CD4-positive, alpha-beta T cell treated with Interleukin-15 for 4 hours (primary cell): ENCODE results near the gene SLC25A48.

ENCODE experiments used
- DNase-seq: peaks from one replicate; pipeline ENCODE4 v3.0.0-alpha.2; 2020; ENCODE audit warnings: low spot score

The SLC25A48 gene

GRCh38 chr5:135859641-135860040, 25.2 kb downstream of the SLC25A48 start:
- DNase-seq: no peak

GRCh38 chr5:135861641-135862040, 27.2 kb downstream of the SLC25A48 start:
- DNase-seq: no peak

GRCh38 chr5:135862086-135862485, 27.6 kb downstream of the SLC25A48 start:
- DNase-seq: no peak

- no peak for DNase-seq
Measured at GRCh38 chr5:135862744-135863143, 28.3 kb downstream of the SLC25A48 start.

- no peak for DNase-seq
Measured at GRCh38 chr5:135864503-135865435, 30.3 kb downstream of the SLC25A48 start.

GRCh38 chr5:135866016-135866415, 31.6 kb downstream of the SLC25A48 start:
- no peak for DNase-seq

- no peak for DNase-seq
Measured at GRCh38 chr5:135867599-135867998, 33.1 kb downstream of the SLC25A48 start.

- DNase-seq: no peak
Measured at GRCh38 chr5:135868681-135869080, 34.2 kb downstream of the SLC25A48 start.

- no peak for DNase-seq
Measured at GRCh38 chr5:135869276-135869675, 34.8 kb downstream of the SLC25A48 start.

- no peak for DNase-seq
Measured at GRCh38 chr5:135869935-135870334, 35.5 kb downstream of the SLC25A48 start.

- no peak for DNase-seq
Measured at GRCh38 chr5:135871268-135871915, 36.9 kb downstream of the SLC25A48 start.

GRCh38 chr5:135873831-135874230, 39.4 kb downstream of the SLC25A48 start:
- DNase-seq: no peak

- DNase-seq: no peak
Measured at GRCh38 chr5:135874461-135874860, 40.0 kb downstream of the SLC25A48 start.

GRCh38 chr5:135875567-135875966, 41.1 kb downstream of the SLC25A48 start:
- DNase-seq: no peak

GRCh38 chr5:135876146-135876545, 41.7 kb downstream of the SLC25A48 start:
- DNase-seq: no peak

- no peak for DNase-seq
Measured at GRCh38 chr5:135877570-135878155, 43.2 kb downstream of the SLC25A48 start.

GRCh38 chr5:135878156-135878620, 43.7 kb downstream of the SLC25A48 start:
- no peak for DNase-seq

GRCh38 chr5:135879591-135879990, 45.1 kb downstream of the SLC25A48 start:
- no peak for DNase-seq

GRCh38 chr5:135880278-135880677, 45.8 kb downstream of the SLC25A48 start:
- DNase-seq: no peak

- no peak for DNase-seq
Measured at GRCh38 chr5:135880801-135881200, 46.3 kb downstream of the SLC25A48 start.

GRCh38 chr5:135881244-135881643, 46.8 kb downstream of the SLC25A48 start:
- no peak for DNase-seq

GRCh38 chr5:135881819-135882218, 47.4 kb downstream of the SLC25A48 start:
- no peak for DNase-seq

GRCh38 chr5:135883026-135883425, 48.6 kb downstream of the SLC25A48 start:
- DNase-seq: no peak
